ENCODE measurements around the gene PPP3CB. TPM values are rescaled to one million over a fixed set of nuclear protein-coding genes. Genes with fewer than 3 reads are reported as not detected.

PPP3CB gene
- total RNA-seq, 1 donor from 2014 or later: 56.4 TPM

DNA sequence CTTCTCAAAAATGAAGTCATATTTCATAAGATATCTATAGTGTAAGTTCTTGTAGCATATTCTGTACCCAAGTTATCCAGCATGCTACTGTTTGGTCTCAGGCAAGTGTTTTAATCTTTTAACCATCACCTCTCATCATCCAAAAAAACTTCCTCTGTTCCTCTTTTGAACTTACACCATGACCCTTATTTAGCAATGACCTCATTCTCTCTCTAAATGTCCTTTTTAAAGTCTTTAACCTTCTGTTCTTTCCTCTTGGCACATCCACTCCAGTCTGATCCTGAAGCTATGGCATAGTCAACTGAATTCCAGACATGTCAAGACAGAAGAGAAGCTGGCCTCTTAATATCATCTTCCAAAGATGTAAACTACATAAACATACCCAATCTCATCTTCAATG is 26.2 kb downstream of the PPP3CB start:
- TF ChIP-seq, protein P1, sequence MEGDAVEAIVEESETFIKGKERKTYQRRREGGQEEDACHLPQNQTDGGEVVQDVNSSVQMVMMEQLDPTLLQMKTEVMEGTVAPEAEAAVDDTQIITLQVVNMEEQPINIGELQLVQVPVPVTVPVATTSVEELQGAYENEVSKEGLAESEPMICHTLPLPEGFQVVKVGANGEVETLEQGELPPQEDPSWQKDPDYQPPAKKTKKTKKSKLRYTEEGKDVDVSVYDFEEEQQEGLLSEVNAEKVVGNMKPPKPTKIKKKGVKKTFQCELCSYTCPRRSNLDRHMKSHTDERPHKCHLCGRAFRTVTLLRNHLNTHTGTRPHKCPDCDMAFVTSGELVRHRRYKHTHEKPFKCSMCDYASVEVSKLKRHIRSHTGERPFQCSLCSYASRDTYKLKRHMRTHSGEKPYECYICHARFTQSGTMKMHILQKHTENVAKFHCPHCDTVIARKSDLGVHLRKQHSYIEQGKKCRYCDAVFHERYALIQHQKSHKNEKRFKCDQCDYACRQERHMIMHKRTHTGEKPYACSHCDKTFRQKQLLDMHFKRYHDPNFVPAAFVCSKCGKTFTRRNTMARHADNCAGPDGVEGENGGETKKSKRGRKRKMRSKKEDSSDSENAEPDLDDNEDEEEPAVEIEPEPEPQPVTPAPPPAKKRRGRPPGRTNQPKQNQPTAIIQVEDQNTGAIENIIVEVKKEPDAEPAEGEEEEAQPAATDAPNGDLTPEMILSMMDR (IDR thresholded peaks at IDR 0.05; ENCODE audit: unreplicated experiment): no peak
- Mint-ChIP-seq H3K4me1 (ENCODE audit: low read depth) (no peaks in the 10 kb centered on the region), H3K36me3 (ENCODE audit: insufficient read depth) (peaks cover 17% of the 10 kb centered on the region), H3K9me3 (ENCODE audit: low read depth) (no peaks in the 10 kb centered on the region), H3K27ac (no peak overlapping the region), H3K27me3 (no peaks in the 10 kb centered on the region), H3K4me3 (ENCODE audit: low read depth) (no peak overlapping the region)
- DNase-seq (ENCODE audit: low spot score, unreplicated experiment): no peak

DNA sequence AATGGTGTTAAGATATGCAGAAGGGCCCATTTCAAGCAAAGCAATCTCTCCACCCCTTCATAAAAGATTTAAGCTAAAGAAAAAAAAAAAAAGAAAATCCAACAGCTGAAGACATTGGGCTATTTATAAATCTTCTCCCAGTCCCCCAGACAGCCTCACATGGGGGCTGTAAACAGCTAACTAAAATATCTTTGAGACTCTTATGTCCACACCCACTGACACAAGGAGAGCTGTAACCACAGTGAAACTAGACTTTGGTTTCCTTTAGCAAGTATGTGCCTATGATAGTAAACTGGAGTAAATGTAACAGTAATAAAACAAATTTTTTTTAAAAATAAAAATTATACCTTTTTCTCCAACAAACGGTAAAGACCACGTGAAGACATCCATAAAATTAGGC is 28.6 kb downstream of the PPP3CB start:
- TF ChIP-seq, protein P1 (IDR thresholded peaks at IDR 0.05; ENCODE audit: unreplicated experiment): no peak
- H3K27me3 Mint-ChIP-seq: no peaks in the 10 kb centered on the region
- H3K4me1 Mint-ChIP-seq (ENCODE audit: low read depth): no peaks in the 10 kb centered on the region
- H3K4me3 Mint-ChIP-seq (ENCODE audit: low read depth): no peak overlapping the region
- H3K27ac Mint-ChIP-seq: no peak overlapping the region
- H3K9me3 Mint-ChIP-seq (ENCODE audit: low read depth): no peaks in the 10 kb centered on the region
- DNase-seq (ENCODE audit: low spot score, unreplicated experiment): no peak
- peaks cover 18% of the 10 kb centered on the region for H3K36me3 Mint-ChIP-seq (ENCODE audit: insufficient read depth)

DNA sequence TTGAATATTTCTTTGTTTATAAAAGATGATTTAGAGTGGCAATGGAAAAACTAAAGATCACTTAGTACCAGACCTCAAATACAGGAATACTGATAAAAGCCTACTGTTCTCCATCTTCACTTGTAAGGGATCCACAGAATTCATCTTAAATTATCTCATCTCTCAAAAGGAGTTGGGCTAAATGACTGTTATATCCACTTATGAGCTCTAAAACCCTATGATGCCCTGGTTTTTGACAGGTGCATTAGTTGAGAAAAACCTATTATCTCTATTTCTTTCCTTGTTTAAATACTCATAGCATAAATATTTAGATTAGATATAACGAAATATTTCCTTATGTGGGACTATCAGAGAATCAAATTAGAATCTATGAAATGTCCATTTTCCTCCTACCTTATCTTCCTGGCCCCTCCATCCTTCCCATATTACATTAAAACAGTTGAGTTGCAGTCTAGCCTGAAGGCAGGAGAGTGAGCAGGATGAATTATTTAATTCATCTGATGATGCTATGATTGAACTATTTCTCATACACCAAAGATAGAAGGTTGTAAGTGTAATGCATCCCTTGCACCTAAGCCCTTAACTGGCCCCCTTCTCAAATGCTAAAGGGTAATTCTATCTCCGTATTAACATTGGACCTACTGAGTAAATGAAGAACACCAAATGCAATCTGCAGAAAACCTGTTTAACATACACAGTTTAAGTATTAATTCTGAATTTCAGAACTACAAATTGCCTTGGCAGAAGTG is 29.7 kb downstream of the PPP3CB start:
- H3K4me1 Mint-ChIP-seq (ENCODE audit: low read depth): no peaks in the 10 kb centered on the region
- H3K27ac Mint-ChIP-seq: no peak overlapping the region
- DNase-seq (ENCODE audit: low spot score, unreplicated experiment): no peak
- H3K4me3 Mint-ChIP-seq (ENCODE audit: low read depth): no peak overlapping the region
- no peaks in the 10 kb centered on the region for H3K9me3 Mint-ChIP-seq (ENCODE audit: low read depth)
- H3K36me3 Mint-ChIP-seq (ENCODE audit: insufficient read depth): peaks cover 19% of the 10 kb centered on the region
- H3K27me3 Mint-ChIP-seq: no peaks in the 10 kb centered on the region
- TF ChIP-seq, protein P1 (IDR thresholded peaks at IDR 0.05; ENCODE audit: unreplicated experiment): no peak

DNA sequence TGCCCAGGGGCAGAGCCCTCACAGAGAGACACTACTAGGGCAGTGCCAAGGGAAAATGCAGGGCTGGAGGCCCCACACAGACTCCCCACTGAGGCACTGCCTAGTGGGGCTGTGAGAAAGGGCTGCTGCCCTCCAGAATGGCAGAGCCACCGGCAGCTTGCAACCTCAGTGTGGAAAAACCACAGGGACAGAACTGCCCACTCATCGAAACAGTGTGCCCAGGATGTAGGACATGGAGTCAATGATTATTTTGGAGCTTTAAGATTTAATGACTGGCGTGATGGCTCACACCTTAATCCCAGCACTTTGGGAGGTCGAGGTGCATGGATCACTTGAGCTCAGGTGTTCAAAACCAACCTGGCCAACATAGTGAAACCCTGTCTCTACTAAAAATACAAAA is 34.9 kb downstream of the PPP3CB start:
- peaks cover 17% of the 10 kb centered on the region for H3K36me3 Mint-ChIP-seq (ENCODE audit: insufficient read depth)
- no peak for DNase-seq (ENCODE audit: low spot score, unreplicated experiment)
- no peak overlapping the region for H3K4me3 Mint-ChIP-seq (ENCODE audit: low read depth)
- no peaks in the 10 kb centered on the region for H3K27me3 Mint-ChIP-seq
- no peak overlapping the region for H3K27ac Mint-ChIP-seq
- H3K4me1 Mint-ChIP-seq (ENCODE audit: low read depth): peaks cover 8% of the 10 kb centered on the region
- no peaks in the 10 kb centered on the region for H3K9me3 Mint-ChIP-seq (ENCODE audit: low read depth)
- TF ChIP-seq, protein P1 (IDR thresholded peaks at IDR 0.05; ENCODE audit: unreplicated experiment): no peak

DNA sequence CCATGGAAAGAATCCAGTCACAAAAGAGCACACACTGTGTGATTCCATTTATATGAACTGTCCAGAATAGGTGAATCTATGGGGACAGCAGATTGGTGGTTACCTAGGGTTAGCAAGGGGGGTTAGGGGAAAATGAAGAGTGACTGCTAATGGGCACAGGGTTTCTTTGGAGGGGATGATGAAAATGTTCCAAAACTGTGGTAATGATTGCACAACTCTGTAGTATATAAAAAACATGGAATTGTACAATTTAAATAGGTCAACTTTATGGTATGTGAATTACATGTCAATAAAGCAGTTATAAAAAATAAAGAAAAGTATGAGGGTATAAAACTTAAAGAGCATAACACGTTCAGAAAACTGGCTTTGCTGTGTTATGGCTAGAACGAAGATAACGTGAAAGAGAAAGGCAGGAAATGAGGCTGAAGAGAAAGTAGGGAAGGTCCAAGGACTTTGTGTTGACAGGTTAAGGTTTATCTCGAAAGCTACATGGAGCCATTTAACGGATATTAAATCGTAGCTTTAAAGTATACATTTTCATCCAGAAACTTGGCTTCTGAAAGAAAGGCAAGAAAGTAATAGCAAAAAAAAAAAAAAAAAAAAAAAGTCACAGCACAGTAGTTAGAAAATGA is 36.0 kb downstream of the PPP3CB start:
- no peak for DNase-seq (ENCODE audit: low spot score, unreplicated experiment)
- peaks cover 19% of the 10 kb centered on the region for H3K36me3 Mint-ChIP-seq (ENCODE audit: insufficient read depth)
- H3K27ac Mint-ChIP-seq: no peak overlapping the region
- H3K4me1 Mint-ChIP-seq (ENCODE audit: low read depth): peaks cover 8% of the 10 kb centered on the region
- H3K9me3 Mint-ChIP-seq (ENCODE audit: low read depth): no peaks in the 10 kb centered on the region
- TF ChIP-seq, protein P1 (IDR thresholded peaks at IDR 0.05; ENCODE audit: unreplicated experiment): no peak
- H3K27me3 Mint-ChIP-seq: no peaks in the 10 kb centered on the region
- H3K4me3 Mint-ChIP-seq (ENCODE audit: low read depth): no peak overlapping the region

Measured in progenitor cell of endocrine pancreas (in vitro differentiated cells).